Left ventricle myocardium inferior (tissue), 1 donor: Measurements from ENCODE around the gene PRDM16. TPM values are rescaled to one million over a fixed set of nuclear protein-coding genes. Genes with fewer than 3 reads are reported as not detected.

Experiments used
- DNase-seq: peaks from one replicate; pipeline ENCODE4 v3.0.0-alpha.2; 2020
- H3K27ac ChIP-seq: fragments of 200-600 bp; replicated peaks from 2 replicates; pipeline ENCODE4 v1.8.0; 2021
- H3K27me3 ChIP-seq: fragments of 200-600 bp; 2 replicates; pipeline ENCODE4 v1.8.0; 2021; ENCODE audit warnings: low read depth
- H3K36me3 ChIP-seq: fragments of 200-600 bp; 2 replicates; pipeline ENCODE4 v1.8.0; 2021
- H3K4me1 ChIP-seq: fragments of 200-600 bp; 2 replicates; pipeline ENCODE4 v1.8.0; 2021
- H3K4me3 ChIP-seq: fragments of 200-600 bp; 2 replicates; pipeline ENCODE4 v1.8.0; 2021; ENCODE audit warnings: mild to moderate bottlenecking, moderate library complexity
- H3K9me3 ChIP-seq: fragments of 200-600 bp; replicated peaks from 2 replicates; pipeline ENCODE4 v1.8.0; 2021
- CTCF ChIP-seq: fragments of 200-600 bp; IDR thresholded peaks from 2 replicates; pipeline ENCODE4 v1.8.0; 2021; ENCODE audit warnings: antibody characterized with exemption, mild to moderate bottlenecking, borderline replicate concordance
- intact Hi-C: fragments of 100-400 bp; cut with micrococcal nuclease; formaldehyde crosslinking; loops from one replicate; pipeline ENCODE4 v1.11.0; 2022
- total RNA-seq: library from RNA; stranded (reverse); fragmentation: NEBNext Ultra II Directional; extraction: Animal tissue kit (Norgen Biotek cat#: 25700); gene quantifications from one replicate; pipeline ENCODE4 v1.2.1, GENCODE V29; 2021
- donor health status: DM: no; HTN: yes; CAD: no; lungs with severe emphysema.

PRDM16 gene
- total RNA-seq, 1 donor from 2014 or later = 16.6 TPM

GRCh38 chr1:3036447-3037280, 32.3 kb upstream of the PRDM16 start:
- DNase-seq = no peak
- no peak for TF ChIP-seq CTCF

GRCh38 chr1:3037281-3038040, 31.5 kb upstream of the PRDM16 start:
- Histone ChIP-seq H3K4me3 (no peak overlapping the region), H3K36me3 (no peaks in the 10 kb centered on the region), H3K9me3 (no peaks in the 10 kb centered on the region), H3K4me1 (no peaks in the 10 kb centered on the region), H3K27me3 (peaks cover 72% of the 10 kb centered on the region), H3K27ac (no peak overlapping the region)
- TF ChIP-seq CTCF = no peak
- intact Hi-C loops = no loop called here
- DNase-seq = no peak

More at GRCh38 chr1:3036447-3037280, 32.3 kb upstream of the PRDM16 start:
- no peak overlapping the region for H3K4me3 ChIP-seq
- no peaks in the 10 kb centered on the region for H3K36me3 ChIP-seq
- intact Hi-C loops = no loop called here
- no peak overlapping the region for H3K27ac ChIP-seq
- peaks cover 72% of the 10 kb centered on the region for H3K27me3 ChIP-seq
- no peaks in the 10 kb centered on the region for H3K9me3 ChIP-seq
- no peaks in the 10 kb centered on the region for H3K4me1 ChIP-seq

GRCh38 chr1:3038113-3038551, 30.9 kb upstream of the PRDM16 start:
- H3K27me3 ChIP-seq = peaks cover 72% of the 10 kb centered on the region
- DNase-seq = no peak
- intact Hi-C loops = no loop called here
- no peak overlapping the region for H3K4me3 ChIP-seq
- H3K9me3 ChIP-seq = no peaks in the 10 kb centered on the region
- no peaks in the 10 kb centered on the region for H3K36me3 ChIP-seq
- H3K4me1 ChIP-seq = no peaks in the 10 kb centered on the region
- TF ChIP-seq CTCF = no peak
- H3K27ac ChIP-seq = no peak overlapping the region

- Histone ChIP-seq H3K4me1 (no peaks in the 10 kb centered on the region), H3K27ac (no peak overlapping the region), H3K27me3 (peaks cover 72% of the 10 kb centered on the region), H3K9me3 (no peaks in the 10 kb centered on the region), H3K4me3 (no peak overlapping the region), H3K36me3 (no peaks in the 10 kb centered on the region)
- DNase-seq = no peak
- intact Hi-C loops = no loop called here
- no peak for TF ChIP-seq CTCF
Measured at GRCh38 chr1:3038571-3039181, 30.3 kb upstream of the PRDM16 start.

- Histone ChIP-seq H3K36me3 (no peaks in the 10 kb centered on the region), H3K27ac (no peak overlapping the region), H3K4me3 (no peak overlapping the region), H3K27me3 (peaks cover 81% of the 10 kb centered on the region), H3K4me1 (no peaks in the 10 kb centered on the region), H3K9me3 (no peaks in the 10 kb centered on the region)
- no peak for DNase-seq
- intact Hi-C loops = no loop called here
- TF ChIP-seq CTCF = no peak
Measured at GRCh38 chr1:3040004-3040403, 29.0 kb upstream of the PRDM16 start.
